Keratinocyte (primary cell): ENCODE results near the gene MPP2. TPM values are rescaled to one million over a fixed set of nuclear protein-coding genes. Genes with fewer than 3 reads are reported as not detected.

Experiments
- DNase-seq: peaks from one replicate; pipeline ENCODE4 v3.0.0-alpha.2; 2011; ENCODE audit warnings: low read depth, missing footprints, low spot score
- FAIRE-seq: peaks from 2 replicates; lab custom pipeline; 2011; peaks lifted over from hg19 to GRCh38; lab: Jason Lieb, UNC
- H2AFZ ChIP-seq: 2 replicates; pipeline ENCODE4 v1.6.0; 2012; ENCODE audit warnings: low read length, control low read depth, inconsistent platforms; ENCODE audit not compliant: control insufficient read depth
- H3K27ac ChIP-seq: 2 replicates; pipeline ENCODE4 v1.5.1; 2011; ENCODE audit warnings: low read length; ENCODE audit not compliant: control insufficient read depth, insufficient read depth
- H3K27me3 ChIP-seq: 3 replicates; pipeline ENCODE4 v1.6.0; 2011; ENCODE audit warnings: low read length; ENCODE audit not compliant: control insufficient read depth, insufficient read depth; ENCODE audit errors: extremely low read depth
- H3K36me3 ChIP-seq, 2 experiments: 2 replicates in 1 of 2; 3 replicates in 1 of 2; pipeline ENCODE4 v1.5.1; 2011; ENCODE audit warnings: low read length in 2 of 2, mild to moderate bottlenecking in 1 of 2; ENCODE audit not compliant: control insufficient read depth in 2 of 2, insufficient read depth in 2 of 2; ENCODE audit errors: extremely low read depth in 1 of 2
- H3K4me1 ChIP-seq: 3 replicates; pipeline ENCODE4 v1.5.1; 2011; ENCODE audit warnings: low read length; ENCODE audit not compliant: control insufficient read depth, insufficient read depth; ENCODE audit errors: extremely low read depth
- H3K4me2 ChIP-seq: 3 replicates; pipeline ENCODE4 v1.6.0; 2011; ENCODE audit warnings: low read depth, low read length; ENCODE audit not compliant: control insufficient read depth, insufficient read depth; ENCODE audit errors: extremely low read depth
- H3K4me3 ChIP-seq, 3 experiments: fragments of 200-600 bp in 1 of 3; sonication (generic) in 1 of 3; 2 replicates in 2 of 3; 3 replicates in 1 of 3; pipeline ENCODE4 v1.5.1; 2011 to 2016; ENCODE audit warnings: low read length in 3 of 3, mild to moderate bottlenecking in 3 of 3, control low read depth in 2 of 3, inconsistent platforms in 1 of 3, low read depth in 1 of 3, mixed read lengths in 1 of 3, mixed run types in 1 of 3, moderate library complexity in 1 of 3; ENCODE audit not compliant: control insufficient read depth in 2 of 3, insufficient read depth in 2 of 3; ENCODE audit errors: extremely low read depth in 1 of 3
- H3K79me2 ChIP-seq: 2 replicates; pipeline ENCODE4 v1.6.0; 2012; ENCODE audit warnings: low read length; ENCODE audit not compliant: control insufficient read depth, insufficient read depth
- H3K9ac ChIP-seq: 3 replicates; pipeline ENCODE4 v1.6.0; 2011; ENCODE audit warnings: low read length; ENCODE audit not compliant: control insufficient read depth, insufficient read depth; ENCODE audit errors: extremely low read depth
- H3K9me1 ChIP-seq: 3 replicates; pipeline ENCODE4 v1.6.0; 2011; ENCODE audit warnings: low read length; ENCODE audit not compliant: control insufficient read depth, insufficient read depth; ENCODE audit errors: extremely low read depth
- H3K9me3 ChIP-seq: 2 replicates; pipeline ENCODE4 v1.5.1; 2012; ENCODE audit warnings: low read depth, low read length; ENCODE audit not compliant: control insufficient read depth
- H4K20me1 ChIP-seq: 3 replicates; pipeline ENCODE4 v1.6.0; 2011; ENCODE audit warnings: low read length; ENCODE audit not compliant: control insufficient read depth, insufficient read depth; ENCODE audit errors: extremely low read depth
- CTCF ChIP-seq, 3 experiments: IDR thresholded peaks in 1 of 3; conservative IDR thresholded peaks in 1 of 3; optimal IDR thresholded peaks in 1 of 3; 2 replicates in 2 of 3; 3 replicates in 1 of 3; pipeline versions ENCODE3 to v1.5.1; 2011; ENCODE audit warnings: low read length in 3 of 3, mild to moderate bottlenecking in 3 of 3, moderate library complexity in 2 of 3, control low read depth in 1 of 3, inconsistent platforms in 1 of 3; ENCODE audit not compliant: insufficient read depth in 2 of 3; ENCODE audit errors: extremely low read depth in 1 of 3
- EZH2 ChIP-seq: IDR thresholded peaks from one replicate; pipeline ENCODE4 v1.6.1; 2012; ENCODE audit warnings: inconsistent platforms, mild to moderate bottlenecking, low read length, moderate library complexity
- dilution Hi-C: fragments of 300-500 bp; cut with MboI; formaldehyde crosslinking; loops from one replicate; pipeline ENCODE4 v1.7.0; 2020; ENCODE audit warnings: low sequenced_read_pairs; ENCODE audit not compliant: extremely low pct_ligation_motif_present
- polyA plus RNA-seq, 5 experiments: library from polyadenylated mRNA; depleted of rRNA in 3 of 5; stranded (reverse) in 3 of 5; stranded (forward) in 1 of 5; unstranded in 1 of 5; fragments of >200 nt; gene quantifications; 1 replicate in 1 of 5; 2 replicates in 3 of 5; 3 replicates in 1 of 5; pipeline versions ENCODE4 v1.2.1 to v1.2.3, GENCODE V29; 2011 to 2012; ENCODE audit warnings: missing spikeins in 2 of 5, low read depth in 1 of 5, low replicate concordance in 1 of 5

Gene MPP2
- polyA plus RNA-seq, 1 donor (not counting 4 experiments of a cell fraction or from before 2014, with no cell fraction given): 0.12 TPM

- no peak overlapping the region for H3K9ac ChIP-seq
- dilution Hi-C loops: no loop called here
- no peak for FAIRE-seq
These were observed 61.6 kb downstream of the MPP2 start for GRCh38 chr17:43845766-43846165.

GRCh38 chr17:43844241-43844640 is 63.1 kb downstream of the MPP2 start:
- no peaks in the 10 kb centered on the region for H3K9me3 ChIP-seq
- no peak for TF ChIP-seq EZH2
- TF ChIP-seq CTCF (optimal IDR thresholded peaks at IDR 0.05 in 1 of 3, IDR thresholded peaks at IDR 0.05 in 1 of 3, conservative IDR thresholded peaks at IDR 0.05 in 1 of 3; ENCODE audit: extremely low read depth in 1 of 3, insufficient read depth in 2 of 3, low read length in 3 of 3): no peak
- H4K20me1 ChIP-seq: no peaks in the 10 kb centered on the region
- H3K4me2 ChIP-seq: no peak overlapping the region
- H3K4me1 ChIP-seq: peaks cover 27% of the 10 kb centered on the region
- no peak overlapping the region for H3K27ac ChIP-seq
- dilution Hi-C loops: no loop called here
- peaks cover 8% of the 10 kb centered on the region for H3K27me3 ChIP-seq
- no peak for FAIRE-seq
- H3K36me3 ChIP-seq: no peaks in the 10 kb centered on the region
- H3K9me1 ChIP-seq: no peaks in the 10 kb centered on the region
- H2AFZ ChIP-seq: no peak overlapping the region
- H3K79me2 ChIP-seq: no peaks in the 10 kb centered on the region
- no peak overlapping the region for H3K9ac ChIP-seq
- no peak overlapping the region for H3K4me3 ChIP-seq
- no peak for DNase-seq

More at GRCh38 chr17:43845766-43846165, 61.6 kb downstream of the MPP2 start:
- no peak overlapping the region for H3K27ac ChIP-seq
- H4K20me1 ChIP-seq: no peaks in the 10 kb centered on the region
- no peak overlapping the region for H3K4me3 ChIP-seq
- H2AFZ ChIP-seq: no peak overlapping the region
- no peaks in the 10 kb centered on the region for H3K36me3 ChIP-seq
- H3K9me3 ChIP-seq: no peaks in the 10 kb centered on the region
- H3K27me3 ChIP-seq: peaks cover 8% of the 10 kb centered on the region
- DNase-seq: no peak
- H3K4me1 ChIP-seq: peaks cover 12% of the 10 kb centered on the region
- TF ChIP-seq EZH2 (no peak), CTCF (optimal IDR thresholded peaks at IDR 0.05 in 1 of 3, IDR thresholded peaks at IDR 0.05 in 1 of 3, conservative IDR thresholded peaks at IDR 0.05 in 1 of 3; ENCODE audit: extremely low read depth in 1 of 3, insufficient read depth in 2 of 3, low read length in 3 of 3) (no peak)
- no peaks in the 10 kb centered on the region for H3K79me2 ChIP-seq
- no peaks in the 10 kb centered on the region for H3K9me1 ChIP-seq
- H3K4me2 ChIP-seq: no peak overlapping the region
